ENCODE measurements around the gene SMAD7. TPM values are rescaled to one million over a fixed set of nuclear protein-coding genes. Genes with fewer than 3 reads are reported as not detected.
A peak's percentile ranks its signal among the peaks of the same experiment; 100 is the strongest.

The SMAD7 gene
- polyA plus RNA-seq, 2 of the 4 experiments (the other 2 are of a cell fraction): 19.9 to 26.9 TPM

DNA sequence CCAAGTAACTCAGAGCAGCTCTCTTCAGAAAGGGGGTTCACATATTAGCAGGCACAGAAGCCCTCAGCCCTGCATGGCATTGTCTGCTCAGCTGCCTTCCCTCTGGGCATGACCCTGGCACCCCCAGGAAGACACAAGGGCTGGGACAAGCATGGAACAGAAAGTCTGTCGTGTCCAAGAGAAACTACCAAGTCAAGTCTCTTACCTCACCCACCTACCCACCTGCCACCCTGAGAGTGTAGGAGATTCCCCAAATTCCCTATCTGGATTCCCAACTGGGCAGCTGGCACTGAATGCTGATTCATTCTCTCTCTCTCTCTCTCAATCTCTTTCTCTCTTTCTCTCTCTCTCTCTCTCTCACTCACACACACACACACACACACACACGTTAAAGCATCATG lies 21.6 kb downstream of the SMAD7 start:
- no peak for ATAC-seq
- Histone ChIP-seq H3K9me3 (no peaks in the 10 kb centered on the region), H3K4me3 (0 out of 3 replicates have a peak overlapping the region, but pooled peaks have one; percentile 11), H3K27ac (peak overlapping the region; percentile 94 to 99), H3K4me2 (peak overlapping the region; percentile 72), H3K4me1 (peaks cover 96% of the 10 kb centered on the region)
- TF ChIP-seq HOXB5 (CRISPR knock-in tag; IDR thresholded peaks at IDR 0.05) (no peak), NFE2L2 (conservative IDR thresholded peaks at IDR 0.05; ENCODE audit: low read length) (0 out of 2 replicates have a peak, but pooled peaks have one; percentile 29), FOSL2 (IDR thresholded peaks at IDR 0.05) (0 out of 2 replicates have a peak, but pooled peaks have one; percentile 14), FOSL2 (CRISPR knock-in tag; IDR thresholded peaks at IDR 0.05) (0 out of 2 replicates have a peak, but pooled peaks have one; percentile 13), HES2 (IDR thresholded peaks at IDR 0.05) (no peak), ESRRA (IDR thresholded peaks at IDR 0.05; ENCODE audit: borderline replicate concordance, low read length) (no peak)
- FAIRE-seq: no peak
- WGBS (ENCODE audit: missing lambda C conversion rate): 0% methylated on average over 1 of the region's 2 CpGs
- POLR2A ChIA-PET: interaction anchor here (0.6 to 3.0 kb wide), 6 partner anchors 10 to 768 kb away, joined by 3 to 11 read pairs (median 4); no protein-coding TSS in a partner anchor
- no peak for DNase-seq (ENCODE audit: low read depth in 1 of 2, low spot score in 1 of 2)
- CTCF ChIA-PET: interaction anchor here (1.0 to 1.7 kb wide), 8 partner anchors 11 to 310 kb away, joined by 3 to 6 read pairs (median 3); no protein-coding TSS in a partner anchor

DNA sequence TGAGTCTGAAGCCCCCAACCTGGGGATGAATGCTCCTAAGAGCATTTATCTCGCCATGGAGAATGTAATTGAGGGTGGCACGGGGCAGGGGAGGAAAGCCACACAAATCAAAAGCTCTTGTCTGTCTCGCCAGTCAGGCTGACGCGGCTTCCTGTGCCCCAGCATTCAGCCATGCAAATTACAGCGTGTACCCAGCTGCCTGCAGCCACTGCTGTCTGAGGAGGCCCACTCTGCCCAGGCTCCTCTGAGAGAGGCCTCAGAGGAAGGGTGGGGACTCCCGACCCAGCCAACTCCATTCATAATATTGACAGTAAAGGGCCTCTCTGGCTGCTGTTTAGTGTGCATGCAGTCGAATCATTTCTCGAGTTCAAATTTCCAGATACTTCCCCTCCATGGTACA lies 22.0 kb downstream of the SMAD7 start:
- no peak for ATAC-seq
- H3K9me3 ChIP-seq: no peaks in the 10 kb centered on the region
- FAIRE-seq: no peak
- ChIA-PET POLR2A (interaction anchor here (0.5 to 3.0 kb wide), 4 partner anchors 20 to 439 kb away, joined by 3 to 11 read pairs (median 3); no protein-coding TSS in a partner anchor), CTCF (interaction anchor here (1.3 to 1.7 kb wide), 5 partner anchors 10 to 310 kb away, joined by 3 to 6 read pairs (median 4); no protein-coding TSS in a partner anchor)
- H3K27ac ChIP-seq: peak overlapping the region; percentile 94 to 99
- 0 out of 3 replicates have a peak overlapping the region, but pooled peaks have one; percentile 14 for H3K4me3 ChIP-seq
- peak overlapping the region; percentile 72 for H3K4me2 ChIP-seq
- no peak for DNase-seq (ENCODE audit: low read depth in 1 of 2, low spot score in 1 of 2)
- H3K4me1 ChIP-seq: peaks cover 96% of the 10 kb centered on the region
- 17% methylated on average over 5 of the region's 9 CpGs for WGBS (ENCODE audit: missing lambda C conversion rate)
- TF ChIP-seq GATA3 (IDR thresholded peaks at IDR 0.05; ENCODE audit: borderline replicate concordance) (no peak), CTCF (IDR thresholded peaks at IDR 0.05) (no peak), ZFP36 (IDR thresholded peaks at IDR 0.05; ENCODE audit: borderline replicate concordance, partially characterized antibody) (no peak), KDM5A (IDR thresholded peaks at IDR 0.05) (no peak), HOXB13 (CRISPR knock-in tag; IDR thresholded peaks at IDR 0.05; ENCODE audit: low read depth) (no peak), JUN (IDR thresholded peaks at IDR 0.05) (no peak)

- peaks cover 96% of the 10 kb centered on the region for H3K4me1 ChIP-seq
- ChIA-PET CTCF (no interaction called here), POLR2A (no interaction called here)
- WGBS (ENCODE audit: missing lambda C conversion rate): 71% methylated on average over 11 of the region's 11 CpGs
- no peak for FAIRE-seq
- TF ChIP-seq GATA3 (IDR thresholded peaks at IDR 0.05; ENCODE audit: borderline replicate concordance): no peak
- no peak for TF ChIP-seq MAFK (IDR thresholded peaks at IDR 0.05; ENCODE audit: partially characterized antibody)
- H3K27ac ChIP-seq: peak overlapping the region; percentile 94 to 99
- H3K4me2 ChIP-seq: peak overlapping the region; percentile 72
- DNase-seq (ENCODE audit: low read depth in 1 of 2, low spot score in 1 of 2): no peak
- no peak overlapping the region for H3K4me3 ChIP-seq
- ATAC-seq: no peak
- H3K9me3 ChIP-seq: no peaks in the 10 kb centered on the region
Observed at GRCh38 chr18:48927286-48928080, 23.3 kb downstream of the SMAD7 start.

- no peak for FAIRE-seq
- ChIA-PET POLR2A (no interaction called here), CTCF (interaction anchor here (2.9 kb wide), 1 partner anchor 20 kb away, joined by 15 read pairs; no protein-coding TSS in a partner anchor)
- TF ChIP-seq CBX8 (IDR thresholded peaks at IDR 0.05): no peak
- TF ChIP-seq RARB (CRISPR knock-in tag; IDR thresholded peaks at IDR 0.05): no peak
- TF ChIP-seq FOXS1 (CRISPR knock-in tag; IDR thresholded peaks at IDR 0.05): no peak
- TF ChIP-seq NPAS2 (CRISPR knock-in tag; IDR thresholded peaks at IDR 0.05; ENCODE audit: borderline replicate concordance): no peak
- no peak for TF ChIP-seq NR3C1 (IDR thresholded peaks at IDR 0.05)
- no peak for TF ChIP-seq ZFP36 (IDR thresholded peaks at IDR 0.05; ENCODE audit: borderline replicate concordance, partially characterized antibody)
- TF ChIP-seq RCOR1 (IDR thresholded peaks at IDR 0.05; ENCODE audit: low read depth, low read length): no peak
- Histone ChIP-seq H3K9me3 (no peaks in the 10 kb centered on the region), H3K4me2 (peak overlapping the region; percentile 72), H3K4me1 (peaks cover 96% of the 10 kb centered on the region), H3K4me3 (no peak overlapping the region), H3K27ac (peak overlapping the region; percentile 94 to 99)
- 52% methylated on average over 14 of the region's 14 CpGs for WGBS (ENCODE audit: missing lambda C conversion rate)
- DNase-seq (ENCODE audit: low read depth in 1 of 2, low spot score in 1 of 2): no peak
- ATAC-seq: no peak
Observed at GRCh38 chr18:48926420-48926857, 24.3 kb downstream of the SMAD7 start.

All from A549 (cell line).